SHP77 (cell line): Measurements from ENCODE around the gene MAPK13.

Experiments used
- DNase-seq, 2 experiments: peaks; one replicate each; lab custom pipeline; 2025; lab: John Stamatoyannopoulos, UW

MAPK13 gene

GRCh38 chr6:36154286-36154685, 24.0 kb downstream of the MAPK13 start:
- DNase-seq, result no peak

GRCh38 chr6:36155662-36156061, 25.3 kb downstream of the MAPK13 start:
- no peak for DNase-seq

- DNase-seq, result no peak
Observed at GRCh38 chr6:36160147-36160760, 29.9 kb downstream of the MAPK13 start.

GRCh38 chr6:36169023-36170007, 39.0 kb downstream of the MAPK13 start:
- DNase-seq, result no peak

GRCh38 chr6:36170704-36171103, 40.4 kb downstream of the MAPK13 start:
- no peak for DNase-seq

GRCh38 chr6:36171573-36171972, 41.3 kb downstream of the MAPK13 start:
- no peak for DNase-seq

GRCh38 chr6:36177166-36177565, 46.9 kb downstream of the MAPK13 start:
- no peak for DNase-seq

GRCh38 chr6:36178544-36178943, 48.2 kb downstream of the MAPK13 start:
- DNase-seq, result no peak

GRCh38 chr6:36180126-36180525, 49.8 kb downstream of the MAPK13 start:
- DNase-seq, result no peak

- no peak for DNase-seq
Observed at GRCh38 chr6:36184311-36184710, 54.0 kb downstream of the MAPK13 start.

GRCh38 chr6:36186199-36186598, 55.9 kb downstream of the MAPK13 start:
- no peak for DNase-seq

- DNase-seq, result no peak
Observed at GRCh38 chr6:36187446-36187845, 57.1 kb downstream of the MAPK13 start.
